CD4-positive, alpha-beta memory T cell (primary cell): Measurements from ENCODE around the gene BMP8B. TPM values are rescaled to one million over a fixed set of nuclear protein-coding genes. Genes with fewer than 3 reads are reported as not detected.
"Not testable (repeated sequence)": the region's sequence is repeated elsewhere in the genome, so short reads cannot be mapped to it uniquely, and the experiment has no call there.

Source experiments
- CTCF ChIA-PET: fragments of 350-600 bp; sonication (Branson Sonifier 250); formaldehyde crosslinking; loops from one replicate; lab custom pipeline; 2021; ENCODE audit warnings: inconsistent platforms; ENCODE audit not compliant: partially characterized antibody; lab: Charles Lee
- POLR2A ChIA-PET: fragments of 350-600 bp; sonication (Branson Sonifier 250); formaldehyde crosslinking; loops from one replicate; lab custom pipeline; 2021; ENCODE audit not compliant: partially characterized antibody; lab: Charles Lee
- DNase-seq, 5 donors: peaks; one replicate each; pipeline versions ENCODE4 v3.0.0 to v3.0.0-alpha.2; 2020 to 2022; ENCODE audit warnings: mixed read lengths in 1 of 5
- H3K27ac ChIP-seq: one replicate; pipeline ENCODE4 v1.7.0; 2013; ENCODE audit warnings: low read depth, low read length
- H3K27me3 ChIP-seq: 2 replicates; pipeline ENCODE4 v1.7.0; 2013; ENCODE audit warnings: mild to moderate bottlenecking, low read length, moderate library complexity; ENCODE audit not compliant: insufficient read depth
- H3K36me3 ChIP-seq: 2 replicates; pipeline ENCODE4 v1.7.0; 2013; ENCODE audit warnings: mild to moderate bottlenecking, low read length, moderate library complexity; ENCODE audit not compliant: insufficient read depth
- H3K4me1 ChIP-seq: 2 replicates; pipeline ENCODE4 v1.7.0; 2013; ENCODE audit warnings: mild to moderate bottlenecking, low read length, moderate library complexity; ENCODE audit not compliant: insufficient read depth
- H3K4me3 ChIP-seq, 2 donors: one replicate each; pipeline ENCODE4 v1.7.0; 2013; ENCODE audit warnings: low read length in 2 of 2, mild to moderate bottlenecking in 1 of 2
- H3K9me3 ChIP-seq, 2 donors: one replicate each; pipeline ENCODE4 v1.7.0; 2013; ENCODE audit warnings: low read length in 2 of 2, control low read depth in 1 of 2; ENCODE audit not compliant: control insufficient read depth in 1 of 2
- H3K27ac Mint-ChIP-seq, 7 donors: one replicate each; pipeline ENCODE4 v1.8.0; 2020 to 2021; ENCODE audit warnings: mixed read lengths in 7 of 7, mild to moderate bottlenecking in 6 of 7, inconsistent platforms in 3 of 7, moderate library complexity in 3 of 7
- H3K27me3 Mint-ChIP-seq, 2 donors: one replicate each; pipeline ENCODE4 v1.8.0; 2020 to 2021; ENCODE audit warnings: mixed read lengths in 2 of 2
- H3K36me3 Mint-ChIP-seq, 2 donors: one replicate each; pipeline ENCODE4 v1.8.0; 2020 to 2021; ENCODE audit warnings: mixed read lengths in 2 of 2, inconsistent platforms in 1 of 2, mild to moderate bottlenecking in 1 of 2
- H3K4me1 Mint-ChIP-seq, 4 donors: one replicate each; pipeline ENCODE4 v1.8.0; 2020 to 2021; ENCODE audit warnings: mixed read lengths in 4 of 4, mild to moderate bottlenecking in 1 of 4
- H3K4me3 Mint-ChIP-seq, 8 donors: one replicate each; pipeline ENCODE4 v1.8.0; 2020 to 2021; ENCODE audit warnings: mixed read lengths in 8 of 8, mild to moderate bottlenecking in 7 of 8, moderate library complexity in 6 of 8, inconsistent platforms in 3 of 8
- H3K9me3 Mint-ChIP-seq, 8 donors: one replicate each; pipeline ENCODE4 v1.8.0; 2020 to 2021; ENCODE audit warnings: mixed read lengths in 8 of 8, mild to moderate bottlenecking in 5 of 8, inconsistent platforms in 3 of 8, moderate library complexity in 1 of 8
- intact Hi-C: fragments of 100-400 bp; cut with micrococcal nuclease; formaldehyde crosslinking; loops from one replicate; pipeline ENCODE4 v1.15.1; 2023
- polyA plus RNA-seq, 2 donors: library from polyadenylated mRNA; unstranded; fragments of 300-500 nt; fragmentation: Illumina TruSeq; gene quantifications; one replicate each; pipeline ENCODE4 v1.2.3, GENCODE V29; 2021
- total RNA-seq, 2 experiments: library from RNA; stranded (reverse); gene quantifications; one replicate each; pipeline ENCODE4 v1.2.3, GENCODE V29; 2021

Gene BMP8B
- total and polyA plus RNA-seq, 4 experiments from 2014 or later, result 0.03 to 0.99 (median 0.48) TPM

DNA sequence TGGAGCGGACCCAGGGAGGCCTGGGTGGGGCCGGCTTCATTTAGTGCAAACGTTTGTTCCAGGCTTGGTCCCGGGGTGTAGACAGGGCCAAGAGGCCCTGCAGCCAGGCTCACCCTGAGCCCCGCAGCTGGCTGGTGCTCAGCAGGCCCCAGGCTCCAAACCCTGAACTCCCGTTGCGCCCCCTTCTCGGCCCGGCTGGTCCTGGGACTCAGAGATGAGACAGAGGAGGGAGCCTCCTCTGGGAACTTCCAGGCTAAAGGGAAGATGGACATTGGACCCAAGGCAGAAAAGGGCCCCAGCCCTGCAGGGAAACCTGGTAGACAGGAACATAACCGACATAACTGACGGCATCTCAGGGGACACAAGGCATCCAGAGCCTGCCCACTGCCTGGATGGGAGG lies 13.5 kb downstream of the BMP8B start:
- H3K4me1 Mint-ChIP-seq, H3K27ac Mint-ChIP-seq, CTCF ChIA-PET, intact Hi-C loops, POLR2A ChIA-PET, H3K27me3 ChIP-seq, DNase-seq, H3K27me3 Mint-ChIP-seq, H3K9me3 Mint-ChIP-seq, H3K4me3 Mint-ChIP-seq, H3K4me1 ChIP-seq, H3K27ac ChIP-seq, H3K36me3 Mint-ChIP-seq, H3K36me3 ChIP-seq, H3K4me3 ChIP-seq, H3K9me3 ChIP-seq: not testable (repeated sequence)

DNA sequence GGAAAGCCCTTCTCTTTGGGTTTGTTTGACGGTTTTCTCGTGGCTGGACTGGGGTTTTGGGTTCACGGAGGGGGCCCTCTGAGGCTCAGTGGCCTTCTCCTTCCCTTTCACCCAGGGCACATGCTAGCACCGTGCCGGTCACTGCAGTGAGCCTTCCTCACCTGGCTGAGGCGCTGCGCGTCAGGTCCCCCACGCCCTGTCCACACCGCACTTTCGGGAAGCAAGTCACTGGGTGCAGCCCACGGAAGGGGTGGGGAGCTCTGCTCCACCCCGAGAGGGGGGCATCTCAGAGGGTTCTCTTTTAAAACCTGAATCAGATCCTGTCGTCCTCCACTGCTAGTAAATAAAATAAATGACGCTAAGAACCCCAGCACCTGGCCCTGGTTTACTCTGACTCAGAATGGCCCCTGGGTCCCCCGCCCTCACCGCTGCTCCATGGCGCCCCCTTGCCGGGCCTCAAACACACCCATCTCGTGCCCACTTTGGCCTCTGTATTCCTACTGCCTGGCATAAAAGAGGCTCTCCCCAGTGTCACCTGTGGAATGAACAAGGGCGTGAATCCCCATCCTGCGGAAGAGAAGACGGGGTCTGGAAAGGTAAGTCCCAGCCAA lies 15.2 kb downstream of the BMP8B start:
- H3K4me1 Mint-ChIP-seq, H3K27me3 Mint-ChIP-seq, DNase-seq, CTCF ChIA-PET, H3K27ac ChIP-seq, H3K4me3 Mint-ChIP-seq, H3K4me1 ChIP-seq, H3K27ac Mint-ChIP-seq, H3K4me3 ChIP-seq, H3K36me3 Mint-ChIP-seq, H3K9me3 ChIP-seq, intact Hi-C loops, H3K36me3 ChIP-seq, POLR2A ChIA-PET, H3K9me3 Mint-ChIP-seq, H3K27me3 ChIP-seq: not testable (repeated sequence)

DNA sequence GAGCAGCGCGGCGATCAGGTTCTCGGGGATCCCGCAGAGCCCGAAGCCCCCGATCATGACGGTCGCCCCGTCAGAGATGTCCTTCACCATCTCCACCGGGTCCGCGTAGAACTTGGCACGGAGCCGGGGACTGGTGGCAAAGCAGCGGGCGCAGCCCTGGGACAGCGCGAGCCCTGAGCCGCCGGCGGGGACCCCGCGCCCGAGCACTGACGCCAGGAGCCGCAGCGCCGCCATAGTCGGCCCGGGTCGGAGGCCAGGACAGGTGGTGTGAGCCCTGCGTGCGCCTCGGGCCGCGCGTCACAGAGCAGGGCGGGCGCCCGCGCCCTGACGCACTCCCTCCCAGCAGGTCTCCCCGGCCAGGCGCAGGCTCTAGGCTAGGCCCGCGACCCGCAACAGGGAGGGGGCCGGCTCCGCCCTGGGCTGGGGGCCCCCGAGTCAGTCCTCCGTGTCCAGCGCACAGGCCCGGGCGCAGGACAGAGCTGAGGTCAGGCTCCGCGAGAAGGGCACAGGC lies 17.6 kb downstream of the BMP8B start, which contains the start of gene OXCT2:
Gene OXCT2 (minus strand): TSS at position 327 of the 511 bp plus-strand sequence. CDS start 93 bp downstream, at position 234.
- H3K36me3 ChIP-seq, H3K27ac Mint-ChIP-seq, H3K9me3 ChIP-seq, H3K27ac ChIP-seq, H3K27me3 ChIP-seq, H3K9me3 Mint-ChIP-seq, H3K4me1 ChIP-seq, H3K4me1 Mint-ChIP-seq, CTCF ChIA-PET, POLR2A ChIA-PET, intact Hi-C loops, H3K4me3 ChIP-seq, H3K27me3 Mint-ChIP-seq, H3K36me3 Mint-ChIP-seq, DNase-seq: not testable (repeated sequence)
- peak within 1 kb of the TSS in 4 of 8 donors; percentile 46 to 73 (median 56) for H3K4me3 Mint-ChIP-seq

DNA sequence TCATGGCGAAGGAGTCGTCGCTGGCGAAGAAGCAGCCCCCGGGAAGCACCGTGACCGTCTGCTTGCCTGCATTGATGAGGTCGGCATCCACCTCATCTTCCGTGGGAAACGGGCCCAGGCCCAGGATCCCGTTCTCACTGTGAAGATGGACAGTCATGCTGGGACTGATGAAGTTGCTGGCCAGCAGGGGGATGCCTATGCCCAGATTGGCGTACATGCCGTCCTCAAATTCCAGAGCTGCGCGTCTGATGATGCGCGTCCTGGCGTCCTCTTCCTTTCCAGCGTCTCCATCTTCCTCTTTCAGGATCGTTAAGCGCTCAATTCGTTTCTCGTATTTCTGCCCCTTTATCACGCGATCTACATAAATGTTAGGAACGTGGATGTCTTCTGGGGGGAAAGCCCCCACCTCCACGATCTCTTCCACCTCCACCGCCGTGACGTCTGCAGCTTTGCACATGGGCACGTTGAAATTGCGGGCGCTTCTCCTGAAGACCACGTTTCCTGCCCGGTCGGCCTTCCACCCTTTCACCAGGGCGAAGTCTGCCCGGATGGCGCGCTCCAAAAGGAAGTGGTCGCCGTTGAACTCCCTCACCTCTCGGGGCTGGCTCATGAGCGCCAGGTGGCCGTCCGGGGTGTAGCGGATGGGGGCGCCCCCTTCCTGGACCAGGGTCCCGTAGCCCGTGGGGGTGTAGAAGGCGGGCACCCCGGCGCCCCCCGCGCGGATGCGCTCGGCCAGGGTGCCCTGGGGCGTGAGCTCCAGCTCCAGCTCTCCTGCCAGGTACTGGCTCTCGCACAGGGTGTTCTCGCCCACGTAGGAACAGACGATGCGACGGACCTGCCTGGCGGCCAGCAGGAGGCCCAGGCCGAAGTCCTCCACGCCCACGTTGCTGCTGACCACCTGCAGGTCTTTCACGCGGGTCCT lies 18.3 kb downstream of the BMP8B start:
- H3K9me3 ChIP-seq, H3K4me3 ChIP-seq, H3K27ac Mint-ChIP-seq, H3K27me3 Mint-ChIP-seq, H3K9me3 Mint-ChIP-seq, CTCF ChIA-PET, H3K27me3 ChIP-seq, H3K36me3 Mint-ChIP-seq, H3K27ac ChIP-seq, H3K4me1 Mint-ChIP-seq, POLR2A ChIA-PET, H3K4me1 ChIP-seq, H3K36me3 ChIP-seq, intact Hi-C loops: not testable (repeated sequence)
- peak in 1 of 5 donors; percentile 12 for DNase-seq
- peak overlapping the region in 4 of 8 donors; percentile 46 to 73 (median 56) for H3K4me3 Mint-ChIP-seq

DNA sequence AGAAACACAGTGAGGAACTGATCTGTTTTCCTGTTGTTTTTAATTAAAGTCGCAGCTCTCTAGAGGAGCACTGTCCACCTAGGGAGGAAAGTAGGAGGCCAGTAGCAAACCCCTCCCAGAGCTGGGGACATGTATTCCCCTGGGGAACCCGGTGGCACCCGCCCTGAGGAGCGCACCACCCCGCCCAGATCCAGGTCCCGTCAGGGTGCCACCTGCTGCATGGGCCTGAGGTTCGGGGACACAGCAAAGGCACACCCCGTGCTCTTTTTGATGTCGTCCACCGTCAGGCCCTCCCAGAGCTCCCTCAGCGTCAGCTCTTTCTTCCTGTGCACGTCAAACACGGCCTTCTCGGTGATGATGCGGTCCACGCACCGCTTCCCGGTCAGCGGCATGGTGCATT lies 19.2 kb downstream of the BMP8B start:
- H3K36me3 ChIP-seq, H3K27me3 ChIP-seq, CTCF ChIA-PET, H3K27ac ChIP-seq, H3K27me3 Mint-ChIP-seq, intact Hi-C loops, H3K9me3 Mint-ChIP-seq, H3K36me3 Mint-ChIP-seq, H3K4me1 Mint-ChIP-seq, H3K4me3 Mint-ChIP-seq, H3K4me3 ChIP-seq, H3K4me1 ChIP-seq, DNase-seq, H3K27ac Mint-ChIP-seq, POLR2A ChIA-PET, H3K9me3 ChIP-seq: not testable (repeated sequence)

DNA sequence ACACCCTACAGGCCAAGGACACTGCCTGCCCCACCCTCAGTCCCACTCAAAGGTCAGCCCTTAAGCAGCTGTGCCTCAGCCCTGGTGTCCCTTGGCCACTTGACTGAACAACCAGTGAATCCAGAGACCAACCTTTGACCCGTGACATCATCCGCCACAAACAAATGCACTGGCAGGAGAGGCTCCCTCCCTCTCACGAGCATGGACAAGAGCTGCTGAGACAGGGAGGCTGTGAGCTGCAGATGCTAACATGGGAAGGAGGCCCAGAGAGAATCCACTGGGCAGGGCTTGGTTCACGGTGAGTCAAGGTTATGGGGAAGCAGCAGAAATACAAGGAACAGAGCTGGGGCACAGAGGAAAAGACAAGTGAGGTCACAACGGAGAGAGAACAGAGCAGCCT lies 22.2 kb downstream of the BMP8B start:
- CTCF ChIA-PET, POLR2A ChIA-PET, DNase-seq, H3K4me1 Mint-ChIP-seq, H3K36me3 Mint-ChIP-seq, intact Hi-C loops, H3K27me3 ChIP-seq, H3K9me3 Mint-ChIP-seq, H3K9me3 ChIP-seq, H3K4me1 ChIP-seq, H3K27ac ChIP-seq, H3K4me3 Mint-ChIP-seq, H3K4me3 ChIP-seq, H3K36me3 ChIP-seq, H3K27me3 Mint-ChIP-seq: not testable (repeated sequence)
- peak overlapping the region in 2 of 7 donors; percentile 51 to 60 for H3K27ac Mint-ChIP-seq

DNA sequence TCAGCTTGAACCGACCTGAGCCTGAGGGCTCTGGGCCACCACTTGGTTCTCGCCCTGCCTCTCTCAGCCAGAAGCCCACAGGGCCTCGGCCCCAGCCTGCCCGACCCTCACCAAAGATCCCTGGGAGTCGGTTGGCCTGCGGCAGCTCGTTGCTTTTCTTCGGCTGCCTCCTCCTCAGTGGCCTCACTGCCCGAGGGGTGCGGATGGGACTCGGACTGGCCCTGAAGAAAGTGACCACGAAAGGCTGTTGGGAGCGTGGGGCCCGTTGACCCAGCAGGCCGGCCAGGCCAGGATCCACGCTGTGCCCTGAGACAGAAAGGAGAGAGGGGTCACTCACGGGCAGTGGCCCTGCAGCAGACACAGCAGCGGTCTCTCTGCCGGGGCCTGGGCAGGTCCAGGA lies 24.2 kb downstream of the BMP8B start:
- H3K27me3 Mint-ChIP-seq, POLR2A ChIA-PET, H3K27ac ChIP-seq, H3K4me3 Mint-ChIP-seq, H3K9me3 ChIP-seq, H3K9me3 Mint-ChIP-seq, H3K27ac Mint-ChIP-seq, CTCF ChIA-PET, H3K36me3 ChIP-seq, H3K4me1 ChIP-seq, intact Hi-C loops, DNase-seq, H3K4me1 Mint-ChIP-seq, H3K27me3 ChIP-seq, H3K4me3 ChIP-seq: not testable (repeated sequence)
- H3K36me3 Mint-ChIP-seq, result peaks cover 9 to 15% of the 10 kb centered on the region in 2 donors
